Vagina (tissue), 2 donors: ENCODE measurements around the gene TANGO6. TPM values are rescaled to one million over a fixed set of nuclear protein-coding genes. Genes with fewer than 3 reads are reported as not detected.

Experiments
- DNase-seq, 2 donors: peaks; one replicate each; pipeline ENCODE4 v3.0.0-alpha.2; 2017; ENCODE audit errors: extremely low spot score in 2 of 2
- H3K27ac ChIP-seq: fragments of 200-600 bp; sonication (generic); one replicate; pipeline ENCODE4 v1.5.1; 2019
- H3K27me3 ChIP-seq: fragments of 200-600 bp; sonication (generic); one replicate; pipeline ENCODE4 v1.5.1; 2019
- H3K36me3 ChIP-seq, 2 donors: fragments of 200-600 bp; sonication (generic); one replicate each; pipeline ENCODE4 v1.5.1; 2017 to 2019
- H3K4me1 ChIP-seq: fragments of 200-600 bp; sonication (generic); one replicate; pipeline ENCODE4 v1.5.1; 2019
- H3K4me3 ChIP-seq, 2 donors: fragments of 200-600 bp; sonication (generic); 1 replicate in 1 of 2; 2 replicates in 1 of 2; pipeline ENCODE4 v1.5.1; 2016 to 2019
- H3K9me3 ChIP-seq: fragments of 200-600 bp; sonication (generic); one replicate; pipeline ENCODE4 v1.5.1; 2019
- POLR2A ChIP-seq, 2 donors: fragments of 450-650 bp; IDR thresholded peaks; one replicate each; pipeline ENCODE4 v1.6.1; 2017; ENCODE audit warnings: antibody characterized with exemption in 2 of 2, mild to moderate bottlenecking in 2 of 2, moderate library complexity in 2 of 2
- POLR2AphosphoS5 ChIP-seq, 2 donors: sonication (generic); formaldehyde crosslinking; IDR thresholded peaks; one replicate each; pipeline ENCODE4 v1.9.0; 2017; ENCODE audit warnings: antibody characterized with exemption in 2 of 2, mild to moderate bottlenecking in 2 of 2, low read depth in 1 of 2; ENCODE audit not compliant: insufficient read depth in 1 of 2
- intact Hi-C: fragments of 100-400 bp; cut with DNase I; formaldehyde crosslinking; loops from one replicate; pipeline ENCODE4 v1.15.1; 2023
- total RNA-seq: library from RNA; depleted of rRNA; stranded (reverse); fragments of >200 nt; gene quantifications from one replicate; pipeline ENCODE4 v1.2.3, GENCODE V29; 2016
- TF ChIP-seq, protein P1 (sequence below), 3 experiments: fragments of 450-650 bp in 2 of 3; fragments of 200-600 bp in 1 of 3; sonication (generic) in 1 of 3; IDR thresholded peaks; one replicate each; pipeline ENCODE4 v1.5.1; 2017 to 2019; ENCODE audit warnings: antibody characterized with exemption in 3 of 3, mild to moderate bottlenecking in 2 of 3, moderate library complexity in 2 of 3

Gene TANGO6
- total RNA-seq, 1 donor from 2014 or later = 21.9 TPM

DNA sequence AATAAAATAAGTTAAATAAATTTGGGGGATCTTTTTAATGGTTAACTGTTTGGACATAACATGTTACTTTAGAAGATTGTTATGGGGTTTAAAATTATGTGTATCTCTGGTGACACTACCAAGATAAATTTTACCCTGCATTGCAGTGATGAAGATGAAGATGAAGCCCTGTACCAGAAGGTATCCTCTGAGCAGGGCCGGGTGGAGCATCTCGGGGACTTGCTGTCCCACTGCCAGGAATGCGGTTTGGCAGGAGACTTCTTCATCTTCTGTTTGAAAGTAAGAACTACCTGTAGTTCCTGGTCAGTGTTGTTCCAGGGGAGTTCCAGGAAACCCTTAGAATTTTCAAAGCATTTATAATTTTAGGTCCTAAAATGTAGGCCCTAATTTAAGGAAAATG, 64.0 kb downstream of the TANGO6 start:
- Histone ChIP-seq H3K9me3 (no peaks in the 10 kb centered on the region), H3K27me3 (no peaks in the 10 kb centered on the region), H3K4me1 (no peaks in the 10 kb centered on the region), H3K4me3 (no peak overlapping the region), H3K27ac (no peak overlapping the region), H3K36me3 (peaks cover 0 to 12% of the 10 kb centered on the region in 2 donors)
- TF ChIP-seq, protein P1, sequence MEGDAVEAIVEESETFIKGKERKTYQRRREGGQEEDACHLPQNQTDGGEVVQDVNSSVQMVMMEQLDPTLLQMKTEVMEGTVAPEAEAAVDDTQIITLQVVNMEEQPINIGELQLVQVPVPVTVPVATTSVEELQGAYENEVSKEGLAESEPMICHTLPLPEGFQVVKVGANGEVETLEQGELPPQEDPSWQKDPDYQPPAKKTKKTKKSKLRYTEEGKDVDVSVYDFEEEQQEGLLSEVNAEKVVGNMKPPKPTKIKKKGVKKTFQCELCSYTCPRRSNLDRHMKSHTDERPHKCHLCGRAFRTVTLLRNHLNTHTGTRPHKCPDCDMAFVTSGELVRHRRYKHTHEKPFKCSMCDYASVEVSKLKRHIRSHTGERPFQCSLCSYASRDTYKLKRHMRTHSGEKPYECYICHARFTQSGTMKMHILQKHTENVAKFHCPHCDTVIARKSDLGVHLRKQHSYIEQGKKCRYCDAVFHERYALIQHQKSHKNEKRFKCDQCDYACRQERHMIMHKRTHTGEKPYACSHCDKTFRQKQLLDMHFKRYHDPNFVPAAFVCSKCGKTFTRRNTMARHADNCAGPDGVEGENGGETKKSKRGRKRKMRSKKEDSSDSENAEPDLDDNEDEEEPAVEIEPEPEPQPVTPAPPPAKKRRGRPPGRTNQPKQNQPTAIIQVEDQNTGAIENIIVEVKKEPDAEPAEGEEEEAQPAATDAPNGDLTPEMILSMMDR (IDR thresholded peaks at IDR 0.05) = no peak
- TF ChIP-seq POLR2A (IDR thresholded peaks at IDR 0.05) (no peak), POLR2AphosphoS5 (IDR thresholded peaks at IDR 0.05; ENCODE audit: insufficient read depth in 1 of 2, low read depth in 1 of 2) (no peak)
- no peak for DNase-seq
- intact Hi-C loops = no loop called here

DNA sequence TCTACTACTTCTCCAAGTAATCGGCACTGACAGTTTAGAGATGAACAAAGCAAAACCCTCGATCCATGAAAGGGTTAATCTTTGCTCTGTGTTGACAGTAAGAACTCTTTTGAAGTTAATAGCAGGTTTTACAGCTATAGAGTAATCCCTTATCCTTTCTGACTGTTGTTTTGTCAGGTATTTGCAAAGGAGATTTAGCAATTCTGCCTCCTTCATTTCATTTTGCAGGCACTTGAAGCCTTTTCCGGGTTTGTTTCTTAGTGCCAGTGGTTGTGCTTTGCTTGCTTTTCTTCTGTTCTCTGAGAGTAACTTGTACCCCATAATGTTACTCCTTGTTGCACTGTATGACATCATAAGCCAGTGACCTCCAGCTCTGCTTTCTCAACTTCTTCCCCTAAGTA, 64.5 kb downstream of the TANGO6 start:
- Histone ChIP-seq H3K4me1 (no peaks in the 10 kb centered on the region), H3K9me3 (no peaks in the 10 kb centered on the region), H3K36me3 (peaks cover 0 to 12% of the 10 kb centered on the region in 2 donors), H3K27me3 (no peaks in the 10 kb centered on the region), H3K27ac (no peak overlapping the region), H3K4me3 (no peak overlapping the region)
- TF ChIP-seq POLR2AphosphoS5 (IDR thresholded peaks at IDR 0.05; ENCODE audit: insufficient read depth in 1 of 2, low read depth in 1 of 2) (no peak), POLR2A (IDR thresholded peaks at IDR 0.05) (no peak)
- TF ChIP-seq, protein P1 (IDR thresholded peaks at IDR 0.05) = no peak
- DNase-seq = no peak
- intact Hi-C loops = no loop called here

DNA sequence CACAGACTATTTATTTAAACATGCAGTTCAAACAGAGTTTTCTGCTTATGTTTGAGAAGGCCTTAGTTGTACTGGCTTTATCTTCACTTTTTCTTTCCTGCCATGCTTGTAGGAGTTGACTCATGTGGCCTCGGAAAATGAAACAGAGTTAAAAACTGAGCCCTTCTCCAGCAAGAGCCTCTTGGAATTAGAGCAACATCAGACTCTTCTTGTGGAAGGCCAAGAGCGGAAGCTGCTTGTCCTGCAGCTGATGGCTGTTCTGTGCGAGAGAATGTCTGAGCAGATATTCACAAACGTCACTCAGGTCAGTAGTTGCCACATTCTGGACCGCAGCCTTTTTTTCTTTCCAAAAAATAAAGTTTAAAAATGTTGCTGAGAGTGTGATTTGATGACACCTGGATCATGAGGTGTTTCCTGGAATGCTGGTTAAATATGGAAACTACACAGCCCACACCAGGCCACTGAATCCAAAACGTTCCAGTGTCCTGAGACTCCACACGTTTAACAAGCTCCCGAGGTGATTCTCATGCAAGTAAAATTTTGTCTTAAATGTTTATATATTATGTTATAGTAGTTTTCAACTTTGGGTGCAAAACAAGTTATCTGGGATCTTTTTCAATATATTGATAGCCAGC, 65.9 kb downstream of the TANGO6 start:
- TF ChIP-seq POLR2A (IDR thresholded peaks at IDR 0.05) (no peak), POLR2AphosphoS5 (IDR thresholded peaks at IDR 0.05; ENCODE audit: insufficient read depth in 1 of 2, low read depth in 1 of 2) (no peak)
- TF ChIP-seq, protein P1 (IDR thresholded peaks at IDR 0.05) = no peak
- H3K36me3 ChIP-seq = peaks cover 0 to 12% of the 10 kb centered on the region in 2 donors

DNA sequence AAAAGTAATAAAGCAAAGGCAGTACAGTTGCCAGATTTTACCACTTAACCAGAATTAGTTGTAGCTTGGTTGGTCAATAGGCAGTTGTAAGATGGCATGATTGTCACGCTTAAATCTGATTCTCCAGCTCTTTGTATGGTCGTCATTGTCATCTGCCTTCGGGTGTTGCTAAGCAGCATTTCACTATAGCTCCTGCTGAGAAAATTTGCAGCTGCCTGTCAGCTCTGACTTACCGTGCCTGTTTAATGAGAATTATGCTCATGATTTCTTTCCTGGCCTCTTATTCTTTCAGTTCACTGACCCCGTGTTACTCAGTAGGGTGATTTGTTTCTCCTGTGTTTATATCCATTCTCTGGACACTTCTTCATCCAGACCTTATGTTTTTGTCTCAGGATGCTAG, 66.7 kb downstream of the TANGO6 start:
- Histone ChIP-seq H3K27ac (no peak overlapping the region), H3K9me3 (no peaks in the 10 kb centered on the region), H3K4me1 (no peaks in the 10 kb centered on the region), H3K27me3 (no peaks in the 10 kb centered on the region), H3K36me3 (peaks cover 0 to 12% of the 10 kb centered on the region in 2 donors), H3K4me3 (no peak overlapping the region)
- no peak for DNase-seq
- intact Hi-C loops = no loop called here
- TF ChIP-seq POLR2A (IDR thresholded peaks at IDR 0.05) = no peak
- TF ChIP-seq, protein P1 (IDR thresholded peaks at IDR 0.05) = no peak
- no peak for TF ChIP-seq POLR2AphosphoS5 (IDR thresholded peaks at IDR 0.05; ENCODE audit: insufficient read depth in 1 of 2, low read depth in 1 of 2)

More for the DNA sequence above, 65.9 kb downstream of the TANGO6 start:
- Histone ChIP-seq H3K4me3 (no peak overlapping the region), H3K4me1 (no peaks in the 10 kb centered on the region), H3K27me3 (no peaks in the 10 kb centered on the region), H3K27ac (no peak overlapping the region), H3K9me3 (no peaks in the 10 kb centered on the region)
- DNase-seq = no peak
- intact Hi-C loops = no loop called here

DNA sequence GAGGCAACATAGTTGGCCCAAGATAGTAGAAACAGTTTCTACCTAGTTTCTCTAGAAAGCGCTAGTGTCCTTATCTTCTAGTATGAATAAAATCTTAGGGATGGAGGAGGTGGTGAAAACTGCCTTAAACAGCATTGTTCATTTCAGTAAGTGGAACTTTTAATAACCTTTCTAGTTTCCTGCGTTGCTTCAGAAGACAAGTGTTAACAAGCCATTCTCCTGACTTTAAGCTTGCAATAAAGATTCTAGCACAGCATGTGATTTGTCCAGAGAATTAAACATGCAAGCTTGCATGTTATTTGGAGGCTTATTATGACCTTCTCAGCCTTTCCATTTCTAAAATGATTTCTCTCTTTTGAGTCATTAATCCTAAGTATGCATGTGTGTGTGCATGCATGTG, 72.3 kb downstream of the TANGO6 start:
- intact Hi-C loops = no loop called here
- H3K27ac ChIP-seq = peak overlapping the region; percentile 23
- no peak overlapping the region for H3K4me3 ChIP-seq
- peaks cover 8% of the 10 kb centered on the region for H3K4me1 ChIP-seq
- peaks cover 0 to 13% of the 10 kb centered on the region in 2 donors for H3K36me3 ChIP-seq
- TF ChIP-seq, protein P1 (IDR thresholded peaks at IDR 0.05) = no peak
- TF ChIP-seq POLR2AphosphoS5 (IDR thresholded peaks at IDR 0.05; ENCODE audit: insufficient read depth in 1 of 2, low read depth in 1 of 2) = peak in 1 of 2 donors; percentile 36
- DNase-seq = no peak
- no peaks in the 10 kb centered on the region for H3K27me3 ChIP-seq
- H3K9me3 ChIP-seq = no peaks in the 10 kb centered on the region
